Omental fat pad (tissue), 4 donors: ENCODE results near the gene TOM1L2. TPM values are rescaled to one million over a fixed set of nuclear protein-coding genes. Genes with fewer than 3 reads are reported as not detected.

Experiments used
- ATAC-seq: fragments of 150-250 bp; one replicate; pipeline ENCODE4 v1.9.1; 2016; ENCODE audit warnings: mild to moderate bottlenecking, moderate library complexity; ENCODE audit not compliant: low FRiP score
- DNase-seq: peaks from one replicate; pipeline ENCODE4 v3.0.0-alpha.2; 2019; ENCODE audit warnings: low spot score
- CTCF ChIP-seq, 3 donors: fragments of 450-650 bp; IDR thresholded peaks; one replicate each; pipeline ENCODE4 v1.5.1; 2016 to 2017; ENCODE audit warnings: antibody characterized with exemption in 3 of 3, mild to moderate bottlenecking in 3 of 3, moderate library complexity in 2 of 3
- total RNA-seq, 4 donors: library from RNA; depleted of rRNA; stranded (reverse); fragments of >200 nt; gene quantifications; one replicate each; pipeline ENCODE4 v1.1.0, GENCODE V29; 2016

TOM1L2 gene
- total RNA-seq, 4 donors from 2014 or later: 25.9 to 30.3 (median 27.6) TPM

- ATAC-seq (no peak), DNase-seq (no peak)
- no peak for TF ChIP-seq CTCF (IDR thresholded peaks at IDR 0.05)
Observed at GRCh38 chr17:17816831-17817551, 155.2 kb downstream of the TOM1L2 start.

GRCh38 chr17:17816240-17816814 lies 155.9 kb downstream of the TOM1L2 start:
- ATAC-seq (no peak), DNase-seq (no peak)
- TF ChIP-seq CTCF (IDR thresholded peaks at IDR 0.05): no peak

GRCh38 chr17:17815436-17816200 lies 156.6 kb downstream of the TOM1L2 start:
- DNase-seq (no peak), ATAC-seq (no peak)
- TF ChIP-seq CTCF (IDR thresholded peaks at IDR 0.05): no peak

GRCh38 chr17:17815062-17815406 lies 157.2 kb downstream of the TOM1L2 start:
- TF ChIP-seq CTCF (IDR thresholded peaks at IDR 0.05): no peak
- DNase-seq: no peak
- ATAC-seq: no peak

GRCh38 chr17:17814162-17815061 lies 157.8 kb downstream of the TOM1L2 start:
- DNase-seq: no peak
- TF ChIP-seq CTCF (IDR thresholded peaks at IDR 0.05): no peak
- ATAC-seq: no peak

- ATAC-seq (no peak), DNase-seq (no peak)
- TF ChIP-seq CTCF (IDR thresholded peaks at IDR 0.05): no peak
Observed at GRCh38 chr17:17813725-17814095, 158.5 kb downstream of the TOM1L2 start.
